ENCODE results near the gene PEAK1.
"Not testable (repeated sequence)": the region's sequence is repeated elsewhere in the genome, so short reads cannot be mapped to it uniquely, and the experiment has no call there.

Gene PEAK1

DNA sequence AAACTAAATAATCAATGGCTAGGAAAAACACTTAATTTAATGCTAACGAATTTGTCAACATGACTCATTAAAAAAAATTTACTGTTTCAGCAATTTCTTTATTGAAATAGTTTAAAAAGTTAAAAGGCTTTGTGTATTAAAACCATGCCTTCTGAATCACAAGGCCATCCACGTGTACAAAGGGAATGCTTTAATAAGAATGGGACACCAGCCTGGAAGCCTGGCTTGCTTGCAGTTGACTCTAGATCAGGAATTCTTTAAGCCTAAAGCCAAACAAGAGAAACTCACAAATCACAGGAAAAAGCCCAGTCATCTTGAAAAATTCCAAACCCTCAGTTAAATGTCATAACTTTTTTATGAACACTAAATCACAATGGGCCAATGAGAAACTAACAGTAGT, 137.6 kb downstream of the PEAK1 start:
- TF ChIP-seq, protein P1, sequence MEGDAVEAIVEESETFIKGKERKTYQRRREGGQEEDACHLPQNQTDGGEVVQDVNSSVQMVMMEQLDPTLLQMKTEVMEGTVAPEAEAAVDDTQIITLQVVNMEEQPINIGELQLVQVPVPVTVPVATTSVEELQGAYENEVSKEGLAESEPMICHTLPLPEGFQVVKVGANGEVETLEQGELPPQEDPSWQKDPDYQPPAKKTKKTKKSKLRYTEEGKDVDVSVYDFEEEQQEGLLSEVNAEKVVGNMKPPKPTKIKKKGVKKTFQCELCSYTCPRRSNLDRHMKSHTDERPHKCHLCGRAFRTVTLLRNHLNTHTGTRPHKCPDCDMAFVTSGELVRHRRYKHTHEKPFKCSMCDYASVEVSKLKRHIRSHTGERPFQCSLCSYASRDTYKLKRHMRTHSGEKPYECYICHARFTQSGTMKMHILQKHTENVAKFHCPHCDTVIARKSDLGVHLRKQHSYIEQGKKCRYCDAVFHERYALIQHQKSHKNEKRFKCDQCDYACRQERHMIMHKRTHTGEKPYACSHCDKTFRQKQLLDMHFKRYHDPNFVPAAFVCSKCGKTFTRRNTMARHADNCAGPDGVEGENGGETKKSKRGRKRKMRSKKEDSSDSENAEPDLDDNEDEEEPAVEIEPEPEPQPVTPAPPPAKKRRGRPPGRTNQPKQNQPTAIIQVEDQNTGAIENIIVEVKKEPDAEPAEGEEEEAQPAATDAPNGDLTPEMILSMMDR (IDR thresholded peaks at IDR 0.05; ENCODE audit: insufficient read depth, low read depth, low read length, missing control alignments) = no peak
- no peak overlapping the region for H3K4me3 ChIP-seq (ENCODE audit: low read length)
- no peak for DNase-seq (ENCODE audit: low read depth)

- no peak overlapping the region for H3K4me3 ChIP-seq (ENCODE audit: low read length)
- TF ChIP-seq, protein P1 (IDR thresholded peaks at IDR 0.05; ENCODE audit: insufficient read depth, low read depth, low read length, missing control alignments) = no peak
- DNase-seq (ENCODE audit: low read depth) = no peak
These were observed 143.0 kb downstream of the PEAK1 start for GRCh38 chr15:77276943-77277342.

GRCh38 chr15:77276096-77276495, 143.8 kb downstream of the PEAK1 start:
- TF ChIP-seq, protein P1 (IDR thresholded peaks at IDR 0.05; ENCODE audit: insufficient read depth, low read depth, low read length, missing control alignments) = no peak
- DNase-seq (ENCODE audit: low read depth) = no peak
- H3K4me3 ChIP-seq (ENCODE audit: low read length) = no peak overlapping the region

DNA sequence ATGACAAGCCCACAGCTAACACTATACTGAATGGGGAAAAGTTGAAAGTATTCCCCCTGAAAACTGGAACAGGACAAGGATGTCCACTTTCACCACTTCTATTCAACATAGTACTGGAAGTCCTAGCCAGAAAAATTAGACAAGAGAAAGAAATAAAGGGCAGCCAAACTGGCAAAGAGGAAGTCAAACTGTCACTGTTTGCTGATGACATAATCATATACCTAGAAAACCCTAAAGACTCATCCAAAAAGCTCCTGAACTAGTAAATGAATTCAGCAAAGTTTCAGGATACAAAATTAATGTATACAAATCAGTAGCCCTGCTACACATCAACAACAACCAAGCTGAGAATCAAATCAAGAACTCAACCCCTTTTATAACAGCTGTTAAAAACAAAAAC, 146.8 kb downstream of the PEAK1 start:
- not testable (repeated sequence) for DNase-seq (ENCODE audit: low read depth); H3K4me3 ChIP-seq (ENCODE audit: low read length)

- DNase-seq (ENCODE audit: low read depth) = peak; percentile 59
- TF ChIP-seq, protein P1 (IDR thresholded peaks at IDR 0.05; ENCODE audit: insufficient read depth, low read depth, low read length, missing control alignments) = no peak
- no peak overlapping the region for H3K4me3 ChIP-seq (ENCODE audit: low read length)
These were observed 153.1 kb downstream of the PEAK1 start for GRCh38 chr15:77266708-77267386.

- H3K4me3 ChIP-seq (ENCODE audit: low read length) = no peak overlapping the region
- TF ChIP-seq, protein P1 (IDR thresholded peaks at IDR 0.05; ENCODE audit: insufficient read depth, low read depth, low read length, missing control alignments) = no peak
- DNase-seq (ENCODE audit: low read depth) = no peak
These were observed 164.5 kb downstream of the PEAK1 start for GRCh38 chr15:77255385-77255784.

DNA sequence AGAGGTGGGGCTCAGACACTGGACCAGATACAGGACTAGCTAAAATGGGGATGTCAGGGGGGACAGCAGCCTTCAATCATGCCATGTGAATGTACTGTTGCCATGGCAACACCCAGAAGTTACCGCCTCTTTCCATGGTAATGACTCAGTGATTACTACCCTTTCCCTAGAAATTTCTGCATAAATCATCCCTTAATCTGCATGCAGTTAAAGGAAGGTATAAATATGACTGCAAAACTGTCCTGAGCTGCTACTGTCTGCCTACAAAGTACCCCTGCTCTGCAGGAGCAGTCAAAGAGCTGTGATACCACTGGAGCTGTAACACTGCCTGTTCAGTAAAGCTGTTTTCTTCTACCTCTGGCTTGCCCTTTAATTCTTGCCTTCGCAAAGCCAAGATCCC, 168.2 kb downstream of the PEAK1 start:
- TF ChIP-seq, protein P1 (IDR thresholded peaks at IDR 0.05; ENCODE audit: insufficient read depth, low read depth, low read length, missing control alignments) = no peak
- peak; percentile 2 for DNase-seq (ENCODE audit: low read depth)
- no peak overlapping the region for H3K4me3 ChIP-seq (ENCODE audit: low read length)

Measured in epithelial cell of esophagus (primary cell).